WTC11 (cell line): ENCODE results near the gene RNF121.

Experiments used
- CREB1 ChIP-seq: sonication (generic); formaldehyde crosslinking; IDR thresholded peaks from 2 replicates; pipeline ENCODE4 v1.8.0; 2023; ENCODE audit warnings: mild to moderate bottlenecking, missing genetic modification reagents
- SP1 ChIP-seq: sonication (generic); formaldehyde crosslinking; conservative IDR thresholded peaks from 2 replicates; pipeline ENCODE4 v1.8.1; 2022; ENCODE audit warnings: missing genetic modification reagents
- USF2 ChIP-seq: sonication (generic); formaldehyde crosslinking; IDR thresholded peaks from 2 replicates; pipeline ENCODE4 v1.8.1; 2023; ENCODE audit warnings: mild to moderate bottlenecking, missing genetic modification reagents, moderate library complexity
- ZNF317 ChIP-seq: sonication (generic); formaldehyde crosslinking; IDR thresholded peaks from 2 replicates; pipeline ENCODE4 v1.8.1; 2023; ENCODE audit warnings: low read depth, mild to moderate bottlenecking, moderate library complexity, missing genetic modification reagents, borderline replicate concordance
- TF ChIP-seq, protein P1 (sequence below): fragments of 200-600 bp; IDR thresholded peaks from 2 replicates; pipeline ENCODE4 v1.8.0; 2022; ENCODE audit warnings: antibody characterized with exemption
- TF ChIP-seq, protein P2 (sequence below): sonication (generic); formaldehyde crosslinking; IDR thresholded peaks from 2 replicates; pipeline ENCODE4 v1.8.1; 2023; ENCODE audit warnings: mild to moderate bottlenecking, missing genetic modification reagents, borderline replicate concordance
- TF ChIP-seq, protein P3 (sequence below): sonication (generic); formaldehyde crosslinking; IDR thresholded peaks from 2 replicates; pipeline ENCODE4 v1.8.0; 2022; ENCODE audit warnings: mild to moderate bottlenecking, missing genetic modification reagents
- TF ChIP-seq, protein P4 (sequence below): sonication (generic); formaldehyde crosslinking; conservative IDR thresholded peaks from 2 replicates; pipeline ENCODE4 v1.8.1; 2022; ENCODE audit warnings: mild to moderate bottlenecking, missing genetic modification reagents

GRCh38 chr11:72007587-72007986, 78.7 kb downstream of the RNF121 start:
- TF ChIP-seq, protein P1, sequence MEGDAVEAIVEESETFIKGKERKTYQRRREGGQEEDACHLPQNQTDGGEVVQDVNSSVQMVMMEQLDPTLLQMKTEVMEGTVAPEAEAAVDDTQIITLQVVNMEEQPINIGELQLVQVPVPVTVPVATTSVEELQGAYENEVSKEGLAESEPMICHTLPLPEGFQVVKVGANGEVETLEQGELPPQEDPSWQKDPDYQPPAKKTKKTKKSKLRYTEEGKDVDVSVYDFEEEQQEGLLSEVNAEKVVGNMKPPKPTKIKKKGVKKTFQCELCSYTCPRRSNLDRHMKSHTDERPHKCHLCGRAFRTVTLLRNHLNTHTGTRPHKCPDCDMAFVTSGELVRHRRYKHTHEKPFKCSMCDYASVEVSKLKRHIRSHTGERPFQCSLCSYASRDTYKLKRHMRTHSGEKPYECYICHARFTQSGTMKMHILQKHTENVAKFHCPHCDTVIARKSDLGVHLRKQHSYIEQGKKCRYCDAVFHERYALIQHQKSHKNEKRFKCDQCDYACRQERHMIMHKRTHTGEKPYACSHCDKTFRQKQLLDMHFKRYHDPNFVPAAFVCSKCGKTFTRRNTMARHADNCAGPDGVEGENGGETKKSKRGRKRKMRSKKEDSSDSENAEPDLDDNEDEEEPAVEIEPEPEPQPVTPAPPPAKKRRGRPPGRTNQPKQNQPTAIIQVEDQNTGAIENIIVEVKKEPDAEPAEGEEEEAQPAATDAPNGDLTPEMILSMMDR, result no peak
- TF ChIP-seq ZNF317 (CRISPR knock-in tag) (no peak), USF2 (CRISPR knock-in tag) (no peak), CREB1 (no peak), SP1 (CRISPR knock-in tag) (no peak)
- TF ChIP-seq, protein P2, sequence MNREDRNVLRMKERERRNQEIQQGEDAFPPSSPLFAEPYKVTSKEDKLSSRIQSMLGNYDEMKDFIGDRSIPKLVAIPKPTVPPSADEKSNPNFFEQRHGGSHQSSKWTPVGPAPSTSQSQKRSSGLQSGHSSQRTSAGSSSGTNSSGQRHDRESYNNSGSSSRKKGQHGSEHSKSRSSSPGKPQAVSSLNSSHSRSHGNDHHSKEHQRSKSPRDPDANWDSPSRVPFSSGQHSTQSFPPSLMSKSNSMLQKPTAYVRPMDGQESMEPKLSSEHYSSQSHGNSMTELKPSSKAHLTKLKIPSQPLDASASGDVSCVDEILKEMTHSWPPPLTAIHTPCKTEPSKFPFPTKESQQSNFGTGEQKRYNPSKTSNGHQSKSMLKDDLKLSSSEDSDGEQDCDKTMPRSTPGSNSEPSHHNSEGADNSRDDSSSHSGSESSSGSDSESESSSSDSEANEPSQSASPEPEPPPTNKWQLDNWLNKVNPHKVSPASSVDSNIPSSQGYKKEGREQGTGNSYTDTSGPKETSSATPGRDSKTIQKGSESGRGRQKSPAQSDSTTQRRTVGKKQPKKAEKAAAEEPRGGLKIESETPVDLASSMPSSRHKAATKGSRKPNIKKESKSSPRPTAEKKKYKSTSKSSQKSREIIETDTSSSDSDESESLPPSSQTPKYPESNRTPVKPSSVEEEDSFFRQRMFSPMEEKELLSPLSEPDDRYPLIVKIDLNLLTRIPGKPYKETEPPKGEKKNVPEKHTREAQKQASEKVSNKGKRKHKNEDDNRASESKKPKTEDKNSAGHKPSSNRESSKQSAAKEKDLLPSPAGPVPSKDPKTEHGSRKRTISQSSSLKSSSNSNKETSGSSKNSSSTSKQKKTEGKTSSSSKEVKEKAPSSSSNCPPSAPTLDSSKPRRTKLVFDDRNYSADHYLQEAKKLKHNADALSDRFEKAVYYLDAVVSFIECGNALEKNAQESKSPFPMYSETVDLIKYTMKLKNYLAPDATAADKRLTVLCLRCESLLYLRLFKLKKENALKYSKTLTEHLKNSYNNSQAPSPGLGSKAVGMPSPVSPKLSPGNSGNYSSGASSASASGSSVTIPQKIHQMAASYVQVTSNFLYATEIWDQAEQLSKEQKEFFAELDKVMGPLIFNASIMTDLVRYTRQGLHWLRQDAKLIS (CRISPR knock-in tag), result no peak
- TF ChIP-seq, protein P3, sequence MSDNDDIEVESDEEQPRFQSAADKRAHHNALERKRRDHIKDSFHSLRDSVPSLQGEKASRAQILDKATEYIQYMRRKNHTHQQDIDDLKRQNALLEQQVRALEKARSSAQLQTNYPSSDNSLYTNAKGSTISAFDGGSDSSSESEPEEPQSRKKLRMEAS (CRISPR knock-in tag), result no peak
- TF ChIP-seq, protein P4, sequence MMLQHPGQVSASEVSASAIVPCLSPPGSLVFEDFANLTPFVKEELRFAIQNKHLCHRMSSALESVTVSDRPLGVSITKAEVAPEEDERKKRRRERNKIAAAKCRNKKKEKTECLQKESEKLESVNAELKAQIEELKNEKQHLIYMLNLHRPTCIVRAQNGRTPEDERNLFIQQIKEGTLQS, result no peak
